Measurements from ENCODE around the gene SH3GL2. TPM values are rescaled to one million over a fixed set of nuclear protein-coding genes. Genes with fewer than 3 reads are reported as not detected.

The SH3GL2 gene
- total RNA-seq, 4 donors from 2014 or later, result 3.6 to 6.8 (median 4.7) TPM

- H3K4me1 ChIP-seq, result peaks cover 0 to 5% (median 0%) of the 10 kb centered on the region in 3 donors
- no peaks in the 10 kb centered on the region for H3K27me3 ChIP-seq
- no peaks in the 10 kb centered on the region for H3K9me3 ChIP-seq
- WGBS, 2 donors (ENCODE audit: low coverage in 1 of 2), result 82 to 94% methylated on average over 2 of the region's 2 CpGs
- H3K27ac ChIP-seq, result no peak overlapping the region
- no peaks in the 10 kb centered on the region for H3K36me3 ChIP-seq
- H3K4me3 ChIP-seq, result no peak overlapping the region
- no peak for ATAC-seq
- TF ChIP-seq CTCF (IDR thresholded peaks at IDR 0.05) (no peak), POLR2AphosphoS5 (IDR thresholded peaks at IDR 0.05) (no peak), POLR2A (IDR thresholded peaks at IDR 0.05) (no peak), EP300 (IDR thresholded peaks at IDR 0.05) (no peak)
Measured at GRCh38 chr9:17694336-17694735, 115.5 kb downstream of the SH3GL2 start.

- Histone ChIP-seq H3K36me3 (no peaks in the 10 kb centered on the region), H3K27ac (no peak overlapping the region), H3K9me3 (no peaks in the 10 kb centered on the region), H3K4me1 (peaks cover 0 to 5% (median 0%) of the 10 kb centered on the region in 3 donors), H3K27me3 (no peaks in the 10 kb centered on the region), H3K4me3 (no peak overlapping the region)
- ATAC-seq, result no peak
- WGBS, 2 donors (ENCODE audit: low coverage in 1 of 2), result 40 to 53% methylated on average over 2 to 3 of the region's 3 CpGs
- TF ChIP-seq EP300 (IDR thresholded peaks at IDR 0.05) (no peak), POLR2AphosphoS5 (IDR thresholded peaks at IDR 0.05) (no peak), POLR2A (IDR thresholded peaks at IDR 0.05) (no peak), CTCF (IDR thresholded peaks at IDR 0.05) (no peak)
Measured at GRCh38 chr9:17695482-17695881, 116.6 kb downstream of the SH3GL2 start.

GRCh38 chr9:17699615-17700330, 120.9 kb downstream of the SH3GL2 start:
- Histone ChIP-seq H3K9me3 (no peaks in the 10 kb centered on the region), H3K27ac (no peak overlapping the region), H3K36me3 (no peaks in the 10 kb centered on the region), H3K27me3 (no peaks in the 10 kb centered on the region), H3K4me3 (no peak overlapping the region), H3K4me1 (peaks cover 0 to 5% (median 0%) of the 10 kb centered on the region in 3 donors)
- ATAC-seq, result no peak
- 76 to 100% methylated on average over 2 to 3 of the region's 3 CpGs for WGBS, 2 donors (ENCODE audit: low coverage in 1 of 2)
- no peak for TF ChIP-seq EP300 (IDR thresholded peaks at IDR 0.05)
- TF ChIP-seq POLR2AphosphoS5 (IDR thresholded peaks at IDR 0.05), result no peak
- no peak for TF ChIP-seq CTCF (IDR thresholded peaks at IDR 0.05)
- no peak for TF ChIP-seq POLR2A (IDR thresholded peaks at IDR 0.05)

GRCh38 chr9:17706347-17706746, 127.5 kb downstream of the SH3GL2 start:
- Histone ChIP-seq H3K27ac (no peak overlapping the region), H3K4me3 (no peak overlapping the region), H3K36me3 (no peaks in the 10 kb centered on the region), H3K9me3 (no peaks in the 10 kb centered on the region), H3K4me1 (no peaks in the 10 kb centered on the region), H3K27me3 (no peaks in the 10 kb centered on the region)
- no peak for ATAC-seq
- TF ChIP-seq EP300 (IDR thresholded peaks at IDR 0.05) (no peak), POLR2A (IDR thresholded peaks at IDR 0.05) (no peak), CTCF (IDR thresholded peaks at IDR 0.05) (no peak), POLR2AphosphoS5 (IDR thresholded peaks at IDR 0.05) (no peak)
- whole genome bisulfite sequencing, 2 donors (ENCODE audit: low coverage in 1 of 2), result 49 to 72% methylated on average over 2 of the region's 2 CpGs

- TF ChIP-seq POLR2A (IDR thresholded peaks at IDR 0.05) (no peak), EP300 (IDR thresholded peaks at IDR 0.05) (no peak), POLR2AphosphoS5 (IDR thresholded peaks at IDR 0.05) (no peak), CTCF (IDR thresholded peaks at IDR 0.05) (no peak)
- WGBS, 2 donors (ENCODE audit: low coverage in 1 of 2), result 30 to 42% methylated on average over 1 of the region's 1 CpG
- Histone ChIP-seq H3K36me3 (no peaks in the 10 kb centered on the region), H3K4me1 (no peaks in the 10 kb centered on the region), H3K9me3 (peaks cover 0 to 9% (median 2%) of the 10 kb centered on the region in 3 donors), H3K27me3 (no peaks in the 10 kb centered on the region), H3K27ac (no peak overlapping the region), H3K4me3 (no peak overlapping the region)
- ATAC-seq, result no peak
Measured at GRCh38 chr9:17719053-17719452, 140.2 kb downstream of the SH3GL2 start.
